T-helper 1 cell treated with Interleukin-12 subunit alpha and Interleukin-12 subunit beta and Interleukin-4 antibody, amounts not matched to agents 30 μg/mL and 1 μg/mL, for 36 hours (primary cell): ENCODE measurements around the gene CACNG4.
A peak's percentile ranks its signal among the peaks of the same experiment; 100 is the strongest.

Experiments used
- H3K27ac Mint-ChIP-seq: one replicate; pipeline ENCODE4 v1.8.0; 2021; ENCODE audit warnings: mild to moderate bottlenecking, mixed read lengths
- H3K27me3 Mint-ChIP-seq: one replicate; pipeline ENCODE4 v1.8.0; 2021; ENCODE audit warnings: low read depth, mixed read lengths
- H3K36me3 Mint-ChIP-seq: one replicate; pipeline ENCODE4 v1.8.0; 2021; ENCODE audit warnings: low read depth, mixed read lengths
- H3K4me1 Mint-ChIP-seq: one replicate; pipeline ENCODE4 v1.8.0; 2021; ENCODE audit warnings: low read depth, mixed read lengths
- H3K4me3 Mint-ChIP-seq: one replicate; pipeline ENCODE4 v1.8.0; 2021; ENCODE audit warnings: mild to moderate bottlenecking, moderate library complexity, mixed read lengths
- H3K9me3 Mint-ChIP-seq: one replicate; pipeline ENCODE4 v1.8.0; 2021; ENCODE audit warnings: mixed read lengths

Gene CACNG4

GRCh38 chr17:66976379-66976663, 11.8 kb downstream of the CACNG4 start:
- peaks cover 33% of the 10 kb centered on the region for H3K27me3 Mint-ChIP-seq
- H3K36me3 Mint-ChIP-seq = no peaks in the 10 kb centered on the region
- no peaks in the 10 kb centered on the region for H3K4me1 Mint-ChIP-seq
- no peak overlapping the region for H3K27ac Mint-ChIP-seq
- no peak overlapping the region for H3K4me3 Mint-ChIP-seq
- H3K9me3 Mint-ChIP-seq = no peaks in the 10 kb centered on the region

- no peaks in the 10 kb centered on the region for H3K36me3 Mint-ChIP-seq
- no peak overlapping the region for H3K27ac Mint-ChIP-seq
- peaks cover 34% of the 10 kb centered on the region for H3K27me3 Mint-ChIP-seq
- H3K4me3 Mint-ChIP-seq = no peak overlapping the region
- H3K9me3 Mint-ChIP-seq = no peaks in the 10 kb centered on the region
- H3K4me1 Mint-ChIP-seq = no peaks in the 10 kb centered on the region
Measured at GRCh38 chr17:66976781-66977201, 12.3 kb downstream of the CACNG4 start.

DNA sequence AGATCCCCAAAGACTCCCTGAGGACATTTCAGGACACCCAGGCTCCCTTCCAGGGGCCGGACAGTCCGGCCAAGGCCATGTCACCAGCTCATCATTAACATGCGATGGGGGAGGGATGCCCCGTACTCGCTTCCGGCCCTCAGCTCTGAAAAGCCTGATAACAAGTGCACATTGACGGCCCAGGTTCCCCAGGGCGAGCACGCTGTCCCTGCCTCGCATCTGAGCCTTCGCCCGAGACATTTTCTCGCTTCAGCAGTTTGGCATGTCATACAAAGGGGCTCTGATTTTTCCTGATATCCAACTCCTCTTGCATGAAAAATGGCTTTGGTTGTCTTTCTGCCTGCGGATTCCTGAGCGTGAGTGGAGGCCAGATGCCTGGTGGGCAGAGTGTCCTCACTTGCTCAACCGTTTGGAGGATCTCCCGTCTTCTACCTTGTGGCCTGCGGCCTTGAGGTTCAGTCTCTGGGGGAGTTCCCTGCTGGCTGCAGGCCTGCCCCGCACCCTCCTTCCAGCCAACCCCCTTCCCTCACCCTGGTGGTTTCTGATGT, 14.1 kb downstream of the CACNG4 start:
- H3K4me1 Mint-ChIP-seq = no peaks in the 10 kb centered on the region
- H3K36me3 Mint-ChIP-seq = no peaks in the 10 kb centered on the region
- H3K9me3 Mint-ChIP-seq = no peaks in the 10 kb centered on the region
- H3K27ac Mint-ChIP-seq = no peak overlapping the region
- no peak overlapping the region for H3K4me3 Mint-ChIP-seq
- peaks cover 36% of the 10 kb centered on the region for H3K27me3 Mint-ChIP-seq

- Mint-ChIP-seq H3K4me3 (no peak overlapping the region), H3K27me3 (peaks cover 33% of the 10 kb centered on the region), H3K9me3 (no peaks in the 10 kb centered on the region), H3K4me1 (peaks cover 4% of the 10 kb centered on the region), H3K27ac (no peak overlapping the region), H3K36me3 (no peaks in the 10 kb centered on the region)
Measured at GRCh38 chr17:66980896-66981295, 16.4 kb downstream of the CACNG4 start.

GRCh38 chr17:66981983-66982508, 17.5 kb downstream of the CACNG4 start:
- H3K9me3 Mint-ChIP-seq = no peaks in the 10 kb centered on the region
- no peaks in the 10 kb centered on the region for H3K36me3 Mint-ChIP-seq
- peaks cover 4% of the 10 kb centered on the region for H3K4me1 Mint-ChIP-seq
- no peak overlapping the region for H3K27ac Mint-ChIP-seq
- H3K4me3 Mint-ChIP-seq = no peak overlapping the region
- peaks cover 28% of the 10 kb centered on the region for H3K27me3 Mint-ChIP-seq

DNA sequence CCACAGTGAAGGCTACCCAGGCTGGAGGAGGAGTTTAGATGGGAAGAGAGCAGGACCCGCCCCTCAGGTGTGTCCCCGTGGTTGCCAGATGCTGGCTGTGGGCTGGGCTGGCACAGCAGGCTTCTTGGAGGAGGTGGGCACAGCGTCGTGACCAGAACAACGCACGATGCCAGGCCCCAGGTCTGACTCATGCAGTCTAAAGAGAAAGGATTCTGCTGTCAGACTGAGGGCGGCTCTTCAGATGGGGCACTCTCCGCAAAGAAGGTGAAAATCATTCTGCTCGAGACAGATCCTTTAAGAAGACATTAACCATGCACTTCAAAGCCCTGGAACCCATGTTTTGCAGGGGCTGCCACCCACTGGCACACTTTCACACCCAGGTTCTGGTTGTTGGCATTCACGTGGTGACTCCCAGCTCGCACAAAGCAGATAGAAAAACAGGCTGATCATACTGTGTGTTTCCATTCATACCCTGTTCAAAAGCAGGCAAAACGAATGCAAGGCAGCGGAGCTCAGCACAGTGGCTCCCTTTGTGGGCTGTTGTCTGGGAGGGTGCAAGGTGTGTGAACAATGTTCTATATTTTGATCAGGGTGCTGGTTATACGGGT, 19.0 kb downstream of the CACNG4 start:
- Mint-ChIP-seq H3K4me1 (peaks cover 4% of the 10 kb centered on the region), H3K4me3 (no peak overlapping the region), H3K36me3 (no peaks in the 10 kb centered on the region), H3K9me3 (no peaks in the 10 kb centered on the region), H3K27ac (no peak overlapping the region), H3K27me3 (peaks cover 31% of the 10 kb centered on the region)

GRCh38 chr17:66984730-66985129, 20.2 kb downstream of the CACNG4 start:
- H3K36me3 Mint-ChIP-seq = no peaks in the 10 kb centered on the region
- peaks cover 31% of the 10 kb centered on the region for H3K27me3 Mint-ChIP-seq
- no peak overlapping the region for H3K27ac Mint-ChIP-seq
- no peaks in the 10 kb centered on the region for H3K9me3 Mint-ChIP-seq
- H3K4me3 Mint-ChIP-seq = no peak overlapping the region
- peaks cover 4% of the 10 kb centered on the region for H3K4me1 Mint-ChIP-seq

- Mint-ChIP-seq H3K4me3 (no peak overlapping the region), H3K36me3 (no peaks in the 10 kb centered on the region), H3K4me1 (peaks cover 4% of the 10 kb centered on the region), H3K9me3 (no peaks in the 10 kb centered on the region), H3K27me3 (peaks cover 35% of the 10 kb centered on the region), H3K27ac (peak overlapping the region; percentile 6)
Measured at GRCh38 chr17:66985338-66986237, 21.1 kb downstream of the CACNG4 start.

DNA sequence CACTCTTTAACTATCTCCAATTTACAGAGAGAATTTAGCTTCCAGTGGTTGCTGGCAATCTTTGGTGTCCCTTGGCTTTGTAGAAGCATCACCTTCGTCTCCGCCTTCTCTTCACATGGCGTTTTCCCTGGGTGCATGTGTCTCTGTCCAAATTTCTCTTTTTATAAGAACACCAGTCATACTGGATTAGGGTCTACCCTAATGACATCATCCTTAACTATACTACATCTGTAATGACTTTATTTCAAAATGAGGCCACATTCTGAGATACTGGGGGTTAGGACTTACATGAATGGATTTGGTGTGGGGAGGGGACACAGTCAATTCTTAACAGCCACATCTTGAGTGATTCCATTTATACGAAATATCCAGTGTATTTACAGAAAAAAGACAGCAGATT, 22.2 kb downstream of the CACNG4 start:
- Mint-ChIP-seq H3K27me3 (peaks cover 33% of the 10 kb centered on the region), H3K36me3 (no peaks in the 10 kb centered on the region), H3K27ac (no peak overlapping the region), H3K4me1 (peaks cover 4% of the 10 kb centered on the region), H3K9me3 (no peaks in the 10 kb centered on the region), H3K4me3 (no peak overlapping the region)

DNA sequence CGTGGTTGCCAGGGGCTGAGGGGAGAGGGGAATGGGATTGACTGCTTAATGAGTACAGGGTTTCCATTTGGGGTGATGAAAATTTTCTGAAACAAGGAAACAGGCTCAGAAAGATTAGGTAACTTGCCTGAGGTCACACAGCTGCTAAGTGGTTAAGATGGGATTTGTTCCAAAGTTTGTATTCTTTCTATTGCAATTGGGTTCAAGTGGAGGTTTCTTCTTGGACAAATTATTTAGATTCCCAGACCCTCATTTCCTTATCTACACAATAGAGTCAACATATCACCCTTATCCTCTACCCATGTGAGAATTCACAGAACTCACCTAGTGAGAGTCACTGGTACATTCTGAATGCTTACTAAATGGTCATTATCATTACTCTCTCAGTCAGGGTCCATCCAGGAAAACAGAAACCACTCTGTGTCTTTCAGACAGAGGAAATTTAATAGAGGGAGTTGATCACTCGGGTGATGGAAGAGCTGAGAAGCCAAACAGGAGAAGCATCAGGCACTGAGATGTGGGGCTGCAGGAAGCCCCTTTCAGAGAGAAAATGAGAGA, 22.6 kb downstream of the CACNG4 start:
- Mint-ChIP-seq H3K4me3 (no peak overlapping the region), H3K27me3 (peaks cover 33% of the 10 kb centered on the region), H3K9me3 (no peaks in the 10 kb centered on the region), H3K36me3 (no peaks in the 10 kb centered on the region), H3K27ac (no peak overlapping the region), H3K4me1 (peaks cover 4% of the 10 kb centered on the region)

DNA sequence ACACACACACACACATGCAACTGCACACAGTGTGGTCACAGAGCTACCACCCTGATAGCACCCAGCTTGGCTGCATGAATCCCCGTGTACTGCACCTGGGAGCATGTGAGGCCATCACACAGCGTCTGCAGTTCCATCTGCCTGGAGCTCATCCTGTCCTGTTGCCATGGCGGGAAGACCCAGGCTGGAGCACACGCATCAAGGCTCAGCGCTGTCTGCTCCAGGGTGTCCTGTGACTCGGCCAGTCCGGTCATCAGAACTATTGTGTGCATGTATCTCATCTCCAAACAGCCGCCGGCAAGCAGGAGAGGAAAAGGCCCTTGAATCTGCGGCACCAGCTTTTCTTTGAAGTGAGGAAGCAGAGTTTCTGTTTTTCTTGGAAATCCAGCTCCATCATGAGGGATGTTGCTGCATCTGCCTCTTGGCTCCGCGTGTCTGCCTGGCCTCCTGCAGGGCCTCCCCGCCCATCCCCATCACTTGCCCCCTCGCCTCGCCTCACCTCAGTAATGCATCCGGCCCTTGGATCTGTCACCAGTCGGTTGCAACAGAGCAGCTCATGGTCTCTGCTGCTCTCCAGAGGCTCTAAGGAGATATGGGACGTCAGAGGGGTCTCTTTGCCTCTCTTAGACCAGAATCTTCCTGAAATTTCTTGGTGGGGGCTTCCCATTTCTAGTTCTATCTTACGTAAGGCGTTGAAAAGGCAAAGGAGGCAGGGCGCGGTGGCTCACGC, 23.7 kb downstream of the CACNG4 start:
- no peaks in the 10 kb centered on the region for H3K9me3 Mint-ChIP-seq
- H3K36me3 Mint-ChIP-seq = no peaks in the 10 kb centered on the region
- no peak overlapping the region for H3K27ac Mint-ChIP-seq
- H3K27me3 Mint-ChIP-seq = peaks cover 33% of the 10 kb centered on the region
- no peak overlapping the region for H3K4me3 Mint-ChIP-seq
- H3K4me1 Mint-ChIP-seq = peaks cover 4% of the 10 kb centered on the region

GRCh38 chr17:66989076-66989475, 24.6 kb downstream of the CACNG4 start:
- Mint-ChIP-seq H3K4me1 (peaks cover 4% of the 10 kb centered on the region), H3K27me3 (peaks cover 29% of the 10 kb centered on the region), H3K36me3 (no peaks in the 10 kb centered on the region), H3K9me3 (no peaks in the 10 kb centered on the region), H3K27ac (no peak overlapping the region), H3K4me3 (no peak overlapping the region)

DNA sequence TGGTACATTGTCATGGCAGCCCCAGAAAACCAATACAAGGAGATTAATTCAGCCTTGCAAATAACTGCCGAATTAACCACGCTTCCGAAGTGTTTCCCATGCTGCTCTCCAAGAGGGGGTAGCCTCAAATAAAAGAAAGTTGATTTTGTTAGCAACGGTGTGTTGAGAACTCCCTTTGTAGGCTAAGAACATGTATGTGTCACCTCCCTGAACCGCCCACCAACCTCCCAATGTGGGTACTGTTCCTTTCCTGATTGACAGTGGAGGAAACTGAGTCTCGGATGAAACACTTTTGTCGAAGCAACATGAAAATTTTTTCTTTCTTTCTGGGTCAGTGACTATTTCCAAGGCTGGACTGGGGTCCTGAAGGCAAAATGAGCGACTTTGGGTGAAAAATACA, 25.1 kb downstream of the CACNG4 start:
- no peak overlapping the region for H3K27ac Mint-ChIP-seq
- peaks cover 29% of the 10 kb centered on the region for H3K27me3 Mint-ChIP-seq
- H3K36me3 Mint-ChIP-seq = no peaks in the 10 kb centered on the region
- no peak overlapping the region for H3K4me3 Mint-ChIP-seq
- no peaks in the 10 kb centered on the region for H3K9me3 Mint-ChIP-seq
- peaks cover 4% of the 10 kb centered on the region for H3K4me1 Mint-ChIP-seq

- peaks cover 29% of the 10 kb centered on the region for H3K27me3 Mint-ChIP-seq
- no peaks in the 10 kb centered on the region for H3K9me3 Mint-ChIP-seq
- no peaks in the 10 kb centered on the region for H3K36me3 Mint-ChIP-seq
- no peak overlapping the region for H3K4me3 Mint-ChIP-seq
- H3K27ac Mint-ChIP-seq = no peak overlapping the region
- H3K4me1 Mint-ChIP-seq = peaks cover 4% of the 10 kb centered on the region
Measured at GRCh38 chr17:66990047-66990446, 25.5 kb downstream of the CACNG4 start.
